Left hindlimb (tissue), 1 donor: ENCODE data around the gene AHNAK.

ENCODE experiments used
- DNase-seq: peaks from one replicate; pipeline ENCODE4 v3.0.0-alpha.2; 2018

Gene AHNAK

DNA sequence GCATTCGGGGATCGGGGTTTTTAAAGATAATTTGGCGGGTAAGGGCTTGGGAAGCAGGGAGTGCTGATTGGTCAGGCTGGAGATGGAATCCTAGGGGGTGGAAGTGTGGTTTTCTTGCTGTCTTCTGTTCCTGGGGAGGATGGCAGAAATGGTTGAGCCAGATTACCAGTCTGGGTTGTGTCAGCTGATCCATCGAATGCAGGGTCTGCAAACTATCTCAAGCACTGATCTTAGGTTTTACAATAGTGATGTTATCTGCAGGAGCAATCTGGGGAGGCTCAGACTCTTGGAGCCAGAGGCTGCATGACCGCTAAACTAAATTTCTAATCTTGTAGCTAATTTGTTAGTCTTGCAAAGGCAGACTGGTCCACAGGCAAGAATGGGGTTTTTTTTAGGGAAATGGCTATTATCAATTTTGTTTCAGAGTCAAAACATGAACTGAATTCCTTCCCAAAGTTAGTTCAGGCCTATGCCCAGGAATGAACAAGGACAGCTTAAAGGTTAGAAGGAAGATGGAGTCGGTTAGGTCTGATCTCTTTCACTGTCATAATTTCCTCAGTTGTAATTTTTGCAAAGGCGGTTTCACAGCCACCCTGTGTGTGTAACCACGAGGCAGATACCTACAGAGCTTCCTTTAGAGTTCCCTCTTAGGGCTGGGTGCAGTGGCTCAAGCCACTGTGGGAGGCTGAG, 117.6 kb downstream of the AHNAK start:
- no peak for DNase-seq

- DNase-seq = no peak
These were observed 118.9 kb downstream of the AHNAK start for GRCh38 chr11:62427630-62428233.

DNA sequence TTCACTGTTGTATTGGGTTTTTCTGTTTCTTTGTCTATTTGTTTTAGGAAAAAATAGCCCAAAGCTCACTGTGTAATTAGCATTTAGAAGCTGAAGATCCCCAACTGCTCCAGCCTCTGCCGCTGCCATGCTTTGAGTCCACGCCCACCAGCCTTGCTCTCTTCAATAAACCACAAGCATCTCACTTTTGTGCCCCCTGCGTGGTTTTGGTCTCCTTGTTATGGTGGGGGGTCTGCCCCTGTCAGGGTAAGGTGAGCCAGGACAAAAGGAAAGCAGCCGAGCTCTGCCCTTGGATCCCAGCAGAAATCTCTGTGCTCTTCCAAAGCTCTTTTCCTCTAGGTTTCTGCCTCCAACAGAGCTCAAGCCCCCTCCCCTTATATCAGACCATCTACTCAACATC, 123.6 kb downstream of the AHNAK start:
- DNase-seq = no peak

GRCh38 chr11:62421996-62422395, 124.6 kb downstream of the AHNAK start:
- no peak for DNase-seq

GRCh38 chr11:62420882-62421281, 125.7 kb downstream of the AHNAK start:
- no peak for DNase-seq

- DNase-seq = no peak
These were observed 126.7 kb downstream of the AHNAK start for GRCh38 chr11:62419943-62420342.

- DNase-seq = no peak
These were observed 127.2 kb downstream of the AHNAK start for GRCh38 chr11:62419314-62419929.

GRCh38 chr11:62418733-62419132, 127.9 kb downstream of the AHNAK start, which contains the start of gene SCGB1A1:
TSS of gene SCGB1A1 (plus strand) at chr11:62419033. CDS start at chr11:62419096, 63 bp downstream.
- DNase-seq = no peak

GRCh38 chr11:62418136-62418535, 128.5 kb downstream of the AHNAK start:
- no peak for DNase-seq

DNA sequence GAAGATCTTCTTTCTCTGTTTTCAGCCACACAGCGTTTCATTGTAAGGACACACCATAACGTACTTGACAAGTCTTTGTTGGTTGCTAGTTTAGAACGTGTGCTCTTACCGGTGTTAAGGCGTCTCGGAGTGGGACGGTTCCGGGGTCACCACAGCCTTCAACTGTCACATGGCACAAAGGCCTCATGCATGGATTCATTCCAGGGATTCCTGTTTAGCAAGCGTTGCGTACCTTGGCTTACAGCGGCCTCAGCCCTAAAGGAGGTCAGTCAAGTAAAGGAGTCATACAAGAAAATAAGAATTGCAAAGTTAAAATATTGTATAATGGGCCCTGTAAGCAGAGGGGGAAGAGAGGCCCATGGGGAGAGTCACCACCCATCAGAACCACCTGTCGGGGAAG, 130.0 kb downstream of the AHNAK start:
- DNase-seq = no peak

GRCh38 chr11:62413060-62413696, 133.4 kb downstream of the AHNAK start:
- DNase-seq = no peak

GRCh38 chr11:62411524-62411923, 135.1 kb downstream of the AHNAK start:
- no peak for DNase-seq

GRCh38 chr11:62410972-62411371, 135.6 kb downstream of the AHNAK start:
- DNase-seq = no peak

DNA sequence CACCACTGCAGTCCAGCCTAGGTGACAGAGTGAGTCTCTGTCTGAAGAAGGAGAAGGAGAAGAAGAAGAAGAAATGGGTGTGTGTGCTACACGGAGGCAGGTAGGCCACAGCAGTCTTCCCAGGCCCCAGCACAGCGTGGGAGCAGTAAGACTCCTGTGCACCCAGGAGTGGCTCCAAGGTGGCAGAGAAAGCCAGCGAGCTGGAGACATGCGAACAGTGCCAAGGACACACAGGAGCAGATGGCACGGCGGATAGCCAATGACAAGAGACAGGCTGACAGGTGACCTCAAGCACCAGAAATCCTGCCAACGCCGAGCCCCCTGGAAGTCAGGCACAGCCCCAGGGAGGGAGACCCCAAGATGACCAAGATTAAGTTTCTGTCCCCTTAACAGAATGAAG, 136.8 kb downstream of the AHNAK start:
- no peak for DNase-seq

DNA sequence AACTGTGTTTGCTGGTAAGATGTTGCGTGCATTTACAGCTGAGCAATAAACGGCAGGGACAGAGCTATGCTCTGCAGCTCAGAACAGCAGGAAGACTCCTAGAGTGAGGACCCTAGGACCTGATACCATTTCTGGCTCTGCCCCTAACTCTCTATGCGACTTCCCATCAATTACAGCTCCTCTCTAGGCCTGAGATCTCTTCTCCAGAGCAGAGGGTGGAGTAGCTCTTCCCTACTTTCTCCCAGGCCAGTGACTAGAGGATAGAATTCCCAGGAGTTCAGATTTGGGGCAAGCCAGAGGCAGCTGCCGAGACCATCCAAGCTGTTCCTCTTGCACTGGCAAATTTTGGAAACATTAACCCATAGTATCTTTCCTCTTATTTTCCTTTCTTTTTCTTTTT, 140.6 kb downstream of the AHNAK start:
- DNase-seq = no peak

DNA sequence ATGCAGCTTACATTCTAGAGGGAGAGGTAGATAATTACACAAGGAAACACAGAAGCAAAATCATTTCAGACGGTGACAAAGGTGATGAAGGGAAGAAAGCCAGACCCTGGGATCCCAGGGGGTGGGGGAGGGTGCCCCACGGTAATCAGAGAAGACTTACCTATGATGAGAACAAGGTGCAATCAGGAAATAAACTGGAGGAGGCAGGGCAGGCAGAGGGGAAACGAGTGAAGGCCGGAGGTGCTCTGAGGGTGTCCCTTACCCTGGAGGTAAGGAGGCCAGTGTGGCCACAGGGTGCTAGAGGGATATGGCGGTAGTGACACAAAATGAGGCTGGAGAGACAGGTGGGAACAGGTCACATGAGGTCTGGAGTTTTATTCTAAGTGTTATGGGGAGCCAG, 141.7 kb downstream of the AHNAK start:
- no peak for DNase-seq

- DNase-seq = no peak
These were observed 142.2 kb downstream of the AHNAK start for GRCh38 chr11:62404435-62404834.

- DNase-seq = no peak
These were observed 143.5 kb downstream of the AHNAK start for GRCh38 chr11:62402960-62403730.

DNA sequence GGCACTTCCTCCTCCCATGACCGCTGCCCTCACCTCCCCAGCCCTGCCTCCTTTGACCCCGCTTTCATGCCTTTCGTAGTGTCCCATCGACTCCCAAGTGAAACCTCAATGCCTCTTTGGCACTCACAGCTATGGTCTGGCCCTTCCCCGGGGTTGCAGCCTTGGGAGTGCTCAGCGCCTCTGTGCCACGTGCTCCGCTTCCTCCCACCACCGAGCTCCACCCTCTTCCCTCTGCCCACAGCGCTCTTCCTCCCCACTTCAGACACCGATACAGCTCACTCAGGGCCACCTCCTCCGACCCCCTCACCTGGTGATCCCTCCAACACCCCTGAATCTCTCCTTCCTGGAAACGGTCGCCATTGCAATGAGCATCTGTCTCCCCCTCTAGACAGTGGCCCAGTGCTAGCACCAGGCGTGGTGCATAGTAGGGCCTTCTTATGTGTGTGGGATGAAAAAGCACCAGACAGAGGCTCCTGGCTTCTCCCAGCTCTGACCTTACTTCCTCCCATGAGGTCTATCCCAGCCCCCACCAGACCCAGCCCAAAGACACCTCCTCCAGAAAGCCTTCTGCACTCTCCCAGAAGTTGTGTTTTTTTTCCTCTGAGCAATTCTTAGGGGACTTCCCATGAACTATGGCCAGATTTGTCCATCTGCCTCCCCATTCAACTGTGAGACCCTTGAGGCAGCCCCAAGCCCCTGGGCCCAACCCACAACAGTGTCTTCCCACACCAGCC, 144.2 kb downstream of the AHNAK start:
- DNase-seq = peak; percentile 54

GRCh38 chr11:62401811-62402210, 144.8 kb downstream of the AHNAK start:
- DNase-seq = no peak

- no peak for DNase-seq
These were observed 145.2 kb downstream of the AHNAK start for GRCh38 chr11:62401356-62401755.

GRCh38 chr11:62400760-62401159, 145.8 kb downstream of the AHNAK start:
- DNase-seq = peak; percentile 94
